Ovary (tissue), 3 donors: ENCODE measurements around the gene UBXN7.

Source experiments
- EP300 ChIP-seq: sonication (generic); formaldehyde crosslinking; IDR thresholded peaks from one replicate; pipeline ENCODE4 v1.6.1; 2017; ENCODE audit warnings: antibody characterized with exemption
- TF ChIP-seq, protein P1 (sequence below), 3 donors: fragments of 450-650 bp in 2 of 3; fragments of 200-600 bp in 1 of 3; IDR thresholded peaks; one replicate each; pipeline versions ENCODE4 v1.5.1 to v1.8.0; 2016 to 2022; ENCODE audit warnings: antibody characterized with exemption in 3 of 3, mild to moderate bottlenecking in 1 of 3
- donor health status: DM: no; HTN: no; CAD: no.

DNA sequence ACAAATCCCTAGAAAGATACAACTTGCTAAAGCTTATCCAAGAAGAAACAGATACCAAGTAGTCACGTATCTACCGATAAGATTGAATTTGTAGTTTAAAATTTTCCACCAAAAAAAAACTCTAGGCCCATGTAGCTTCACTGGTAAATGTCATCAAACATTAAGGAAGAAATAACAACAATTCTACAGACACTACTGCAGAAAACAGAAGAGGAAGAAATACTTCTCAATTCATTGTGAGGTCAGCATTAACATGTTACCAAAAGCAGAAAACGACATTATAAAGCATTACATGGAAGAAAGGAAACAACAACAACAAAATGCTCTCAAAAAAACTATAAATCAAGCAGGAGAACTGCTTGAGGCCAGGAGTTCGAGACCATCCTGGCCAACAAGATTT lies 66.5 kb downstream of the UBXN7 start:
- TF ChIP-seq, protein P1, sequence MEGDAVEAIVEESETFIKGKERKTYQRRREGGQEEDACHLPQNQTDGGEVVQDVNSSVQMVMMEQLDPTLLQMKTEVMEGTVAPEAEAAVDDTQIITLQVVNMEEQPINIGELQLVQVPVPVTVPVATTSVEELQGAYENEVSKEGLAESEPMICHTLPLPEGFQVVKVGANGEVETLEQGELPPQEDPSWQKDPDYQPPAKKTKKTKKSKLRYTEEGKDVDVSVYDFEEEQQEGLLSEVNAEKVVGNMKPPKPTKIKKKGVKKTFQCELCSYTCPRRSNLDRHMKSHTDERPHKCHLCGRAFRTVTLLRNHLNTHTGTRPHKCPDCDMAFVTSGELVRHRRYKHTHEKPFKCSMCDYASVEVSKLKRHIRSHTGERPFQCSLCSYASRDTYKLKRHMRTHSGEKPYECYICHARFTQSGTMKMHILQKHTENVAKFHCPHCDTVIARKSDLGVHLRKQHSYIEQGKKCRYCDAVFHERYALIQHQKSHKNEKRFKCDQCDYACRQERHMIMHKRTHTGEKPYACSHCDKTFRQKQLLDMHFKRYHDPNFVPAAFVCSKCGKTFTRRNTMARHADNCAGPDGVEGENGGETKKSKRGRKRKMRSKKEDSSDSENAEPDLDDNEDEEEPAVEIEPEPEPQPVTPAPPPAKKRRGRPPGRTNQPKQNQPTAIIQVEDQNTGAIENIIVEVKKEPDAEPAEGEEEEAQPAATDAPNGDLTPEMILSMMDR (IDR thresholded peaks at IDR 0.05), result no peak
- TF ChIP-seq EP300, result no peak
